ENCODE data around the gene WBP1L.
"Not testable (repeated sequence)": the region's sequence is repeated elsewhere in the genome, so short reads cannot be mapped to it uniquely, and the experiment has no call there.

The WBP1L gene

GRCh38 chr10:102855731-102856436 is 112.1 kb downstream of the WBP1L start:
- CTCF ChIA-PET, result interaction anchor here (0.6 to 1.3 kb wide), 3 partner anchors 29 to 992 kb away, joined by 3 read pairs; no protein-coding TSS in a partner anchor
- not testable (repeated sequence) for H3K4me3 ChIP-seq (ENCODE audit: low read depth, low read length); H3K4me1 ChIP-seq (ENCODE audit: control insufficient read depth, insufficient read depth, low read length); H3K36me3 ChIP-seq (ENCODE audit: control insufficient read depth in 2 of 2, insufficient read depth in 1 of 2, low read length in 2 of 2); H3K9me3 ChIP-seq (ENCODE audit: control insufficient read depth, insufficient read depth, low read depth, low read length)
- POLR2A ChIA-PET, result interaction anchor here (0.6 to 2.1 kb wide), 3 partner anchors 11 to 375 kb away, joined by 3 to 19 read pairs (median 4); partner anchors contain the start of gene AS3MT
- H3K27ac ChIP-seq (ENCODE audit: extremely low read depth, low read depth, low read length), result peak overlapping the region; percentile 79
- TF ChIP-seq ZBTB1 (tag by site-specific recombination; IDR thresholded peaks at IDR 0.05), result peak; percentile 36; the same call in 1 of the 2 replicates
- TF ChIP-seq ZNF558 (tag by site-specific recombination; IDR thresholded peaks at IDR 0.05), result peak; percentile 59; the same call in 1 of the 2 replicates
- peak; percentile 73 for TF ChIP-seq ZBTB8A (tag by site-specific recombination; IDR thresholded peaks at IDR 0.05)
- peak; percentile 56 for TF ChIP-seq ZIC2 (tag by site-specific recombination; IDR thresholded peaks at IDR 0.05)
- TF ChIP-seq ZNF639 (tag by site-specific recombination; IDR thresholded peaks at IDR 0.05), result peak; percentile 83
- TF ChIP-seq ZNF394 (tag by site-specific recombination; IDR thresholded peaks at IDR 0.05; ENCODE audit: borderline replicate concordance), result peak; percentile 96
- peak; percentile 82 for TF ChIP-seq OSR2 (tag by site-specific recombination; IDR thresholded peaks at IDR 0.05)
- peak; percentile 97 for TF ChIP-seq ZEB2 (tag by site-specific recombination; IDR thresholded peaks at IDR 0.05)
- peak; percentile 93 for TF ChIP-seq HIC1 (tag by site-specific recombination; IDR thresholded peaks at IDR 0.05)
- TF ChIP-seq ZFHX2 (tag by site-specific recombination; conservative IDR thresholded peaks at IDR 0.05), result peak; percentile 54
- TF ChIP-seq ZNF2 (tag by site-specific recombination; IDR thresholded peaks at IDR 0.05), result peak; percentile 87
- TF ChIP-seq ZXDB (tag by site-specific recombination; IDR thresholded peaks at IDR 0.05), result peak; percentile 69; the same call in 1 of the 2 replicates
- peak; percentile 39 for TF ChIP-seq GLIS1 (tag by site-specific recombination; IDR thresholded peaks at IDR 0.05)
- peak; percentile 72 for TF ChIP-seq ZBTB44 (tag by site-specific recombination; IDR thresholded peaks at IDR 0.05)
- 0 out of 2 replicates have a peak, but pooled peaks have one; percentile 15 for TF ChIP-seq OVOL3 (tag by site-specific recombination; IDR thresholded peaks at IDR 0.05)
- peak; percentile 84 for TF ChIP-seq ZNF629 (tag by site-specific recombination; IDR thresholded peaks at IDR 0.05)
- 0 out of 2 replicates have a peak, but pooled peaks have one; percentile 11 for TF ChIP-seq ZNF580 (tag by site-specific recombination; IDR thresholded peaks at IDR 0.05)
- peak; percentile 46; the same call in 1 of the 2 replicates for TF ChIP-seq ZNF391 (tag by site-specific recombination; IDR thresholded peaks at IDR 0.05; ENCODE audit: borderline replicate concordance, low read depth)
- TF ChIP-seq ZSCAN4 (tag by site-specific recombination; IDR thresholded peaks at IDR 0.05), result 0 out of 2 replicates have a peak, but pooled peaks have one; percentile 10
- peak; percentile 58 for TF ChIP-seq ZBTB21 (tag by site-specific recombination; IDR thresholded peaks at IDR 0.05)
- TF ChIP-seq SP7 (tag by site-specific recombination; IDR thresholded peaks at IDR 0.05), result peak; percentile 92
- TF ChIP-seq FEZF1 (tag by site-specific recombination; IDR thresholded peaks at IDR 0.05), result peak; percentile 83
- peak; percentile 71 for TF ChIP-seq PRDM1 (tag by site-specific recombination; IDR thresholded peaks at IDR 0.05)
- TF ChIP-seq ZBTB17 (tag by site-specific recombination; IDR thresholded peaks at IDR 0.05), result peak; percentile 94
- TF ChIP-seq IKZF3 (tag by site-specific recombination; IDR thresholded peaks at IDR 0.05), result peak; percentile 83
- peak; percentile 90 for TF ChIP-seq ZNF362 (tag by site-specific recombination; IDR thresholded peaks at IDR 0.05)
- TF ChIP-seq ATF2 (tag by site-specific recombination; IDR thresholded peaks at IDR 0.05; ENCODE audit: low read depth), result 0 out of 2 replicates have a peak, but pooled peaks have one; percentile 14
- peak; percentile 19; the same call in 1 of the 2 replicates for TF ChIP-seq GFI1B (tag by site-specific recombination; IDR thresholded peaks at IDR 0.05)
- TF ChIP-seq ZNF600 (tag by site-specific recombination; IDR thresholded peaks at IDR 0.05), result peak; percentile 75; the same call in 1 of the 2 replicates
